Lower lobe of right lung (tissue), 2 donors: Measurements from ENCODE around the gene NELFB. TPM values are rescaled to one million over a fixed set of nuclear protein-coding genes. Genes with fewer than 3 reads are reported as not detected.

Experiments used
- ATAC-seq, 2 donors: fragments of 200-7000 bp; cut with Tn5 transposase; one replicate each; pipeline ENCODE4 v1.9.1; 2020 to 2022; ENCODE audit warnings: mild to moderate bottlenecking in 2 of 2, moderate library complexity in 2 of 2
- DNase-seq: peaks from one replicate; pipeline ENCODE4 v3.0.0-alpha.2; 2020
- H3K27ac ChIP-seq: fragments of 200-600 bp; one replicate; pipeline ENCODE4 v1.8.0; 2022
- H3K27me3 ChIP-seq: fragments of 200-600 bp; one replicate; pipeline ENCODE4 v1.8.0; 2022; ENCODE audit warnings: low read depth
- H3K36me3 ChIP-seq: fragments of 200-600 bp; one replicate; pipeline ENCODE4 v1.8.0; 2022; ENCODE audit warnings: mild to moderate bottlenecking
- H3K4me1 ChIP-seq: fragments of 200-600 bp; one replicate; pipeline ENCODE4 v1.8.0; 2022
- H3K4me3 ChIP-seq: fragments of 200-600 bp; one replicate; pipeline ENCODE4 v1.8.0; 2022; ENCODE audit warnings: mild to moderate bottlenecking
- H3K9me3 ChIP-seq: fragments of 200-600 bp; one replicate; pipeline ENCODE4 v1.8.0; 2022
- intact Hi-C: fragments of 100-400 bp; cut with DNase I; formaldehyde crosslinking; loops from one replicate; pipeline ENCODE4 v1.11.0; 2022
- total RNA-seq: library from RNA; stranded (reverse); fragmentation: NEBNext Ultra II Directional; extraction: Animal tissue kit (Norgen Biotek cat#: 25700); gene quantifications from one replicate; pipeline ENCODE4 v1.2.1, GENCODE V29; 2021
- TF ChIP-seq, protein P1 (sequence below): fragments of 200-600 bp; IDR thresholded peaks from one replicate; pipeline ENCODE4 v1.8.0; 2022; ENCODE audit warnings: antibody characterized with exemption, mild to moderate bottlenecking
- donor health status: DM: no; HTN: yes; CAD: no; lungs with severe emphysema.

NELFB gene
- total RNA-seq, 1 donor from 2014 or later = 44.7 TPM

DNA sequence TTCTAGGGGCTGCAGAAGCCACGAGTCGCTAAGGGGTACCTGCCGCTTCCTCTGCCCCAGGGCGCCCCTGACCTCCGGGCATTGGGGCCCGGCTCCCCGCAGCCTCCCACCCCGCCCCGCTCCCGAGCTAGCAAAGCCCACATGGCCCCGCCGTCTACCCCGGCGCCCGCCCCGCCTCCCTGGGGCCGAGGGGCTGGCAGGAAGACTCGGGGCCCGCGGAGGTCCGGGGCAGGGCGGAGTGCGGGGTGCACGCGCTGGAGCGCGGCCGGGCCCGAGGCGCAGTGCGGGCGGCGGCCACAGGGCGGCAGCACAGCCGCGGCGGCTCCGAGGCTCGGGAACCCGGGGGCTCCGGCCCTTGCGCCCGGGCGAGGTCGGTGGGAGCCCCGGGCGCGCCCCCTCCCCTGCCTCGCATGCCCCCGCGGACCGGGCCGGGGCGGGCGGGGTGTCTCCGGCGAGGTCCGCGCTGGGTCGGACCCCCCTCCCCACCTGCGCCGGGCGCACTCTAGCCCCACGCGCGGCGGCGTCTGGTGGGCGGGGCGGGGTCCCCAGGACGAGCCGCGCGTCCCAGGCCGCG is 40.2 kb downstream of the NELFB start:
- intact Hi-C loops = no loop called here
- TF ChIP-seq, protein P1, sequence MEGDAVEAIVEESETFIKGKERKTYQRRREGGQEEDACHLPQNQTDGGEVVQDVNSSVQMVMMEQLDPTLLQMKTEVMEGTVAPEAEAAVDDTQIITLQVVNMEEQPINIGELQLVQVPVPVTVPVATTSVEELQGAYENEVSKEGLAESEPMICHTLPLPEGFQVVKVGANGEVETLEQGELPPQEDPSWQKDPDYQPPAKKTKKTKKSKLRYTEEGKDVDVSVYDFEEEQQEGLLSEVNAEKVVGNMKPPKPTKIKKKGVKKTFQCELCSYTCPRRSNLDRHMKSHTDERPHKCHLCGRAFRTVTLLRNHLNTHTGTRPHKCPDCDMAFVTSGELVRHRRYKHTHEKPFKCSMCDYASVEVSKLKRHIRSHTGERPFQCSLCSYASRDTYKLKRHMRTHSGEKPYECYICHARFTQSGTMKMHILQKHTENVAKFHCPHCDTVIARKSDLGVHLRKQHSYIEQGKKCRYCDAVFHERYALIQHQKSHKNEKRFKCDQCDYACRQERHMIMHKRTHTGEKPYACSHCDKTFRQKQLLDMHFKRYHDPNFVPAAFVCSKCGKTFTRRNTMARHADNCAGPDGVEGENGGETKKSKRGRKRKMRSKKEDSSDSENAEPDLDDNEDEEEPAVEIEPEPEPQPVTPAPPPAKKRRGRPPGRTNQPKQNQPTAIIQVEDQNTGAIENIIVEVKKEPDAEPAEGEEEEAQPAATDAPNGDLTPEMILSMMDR = peak; percentile 45

DNA sequence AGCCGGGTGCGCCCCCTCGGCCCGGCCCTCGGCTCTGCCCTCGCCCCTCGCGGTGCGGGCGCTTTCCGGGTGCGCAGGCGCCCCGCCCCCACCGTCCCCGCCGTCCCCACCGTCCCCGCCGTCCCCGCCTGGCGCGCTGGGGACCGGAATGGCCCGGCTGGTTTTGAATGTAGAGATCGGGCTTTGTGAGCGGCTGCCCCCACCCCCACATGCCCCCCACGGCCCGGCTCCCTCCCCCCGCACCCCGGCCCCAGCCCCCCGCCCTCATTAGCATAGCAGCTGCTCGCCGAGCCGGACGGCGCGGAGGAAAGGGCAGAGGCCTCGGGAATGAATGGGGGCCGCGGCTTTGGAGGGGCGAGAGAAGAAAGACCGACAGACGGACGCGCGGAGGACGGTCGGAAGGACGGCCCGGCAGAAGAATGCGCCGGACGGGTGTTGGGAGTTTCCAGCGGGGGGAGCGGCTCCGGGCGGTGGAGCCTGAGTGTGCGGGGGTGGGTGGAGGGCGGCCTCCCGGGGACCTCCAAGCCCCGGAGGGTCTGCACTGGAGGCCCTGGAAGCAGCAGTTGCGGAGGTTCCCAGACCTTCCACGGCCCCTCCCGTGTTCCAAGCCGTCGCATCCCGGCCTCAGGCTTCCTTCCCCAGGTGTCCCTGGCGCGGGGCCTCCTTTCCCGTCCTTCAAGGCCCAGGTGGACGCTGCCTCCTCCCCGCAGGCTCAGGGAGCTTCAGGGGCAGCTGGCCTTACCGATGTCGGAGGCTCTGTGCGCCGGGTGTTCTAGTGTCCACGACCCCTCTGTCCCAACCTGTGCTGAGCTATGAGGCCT is 40.9 kb downstream of the NELFB start:
- TF ChIP-seq, protein P1 = no peak
- Histone ChIP-seq H3K9me3 (no peaks in the 10 kb centered on the region), H3K27me3 (peaks cover 54% of the 10 kb centered on the region), H3K27ac (peak overlapping the region; percentile 81), H3K4me3 (peak overlapping the region; percentile 51), H3K4me1 (peaks cover 37% of the 10 kb centered on the region), H3K36me3 (no peaks in the 10 kb centered on the region)
- no peak for DNase-seq
- ATAC-seq = no peak
- intact Hi-C loops = no loop called here

More for the DNA sequence above, 40.2 kb downstream of the NELFB start:
- peak overlapping the region; percentile 51 for H3K4me3 ChIP-seq
- H3K27me3 ChIP-seq = peaks cover 52% of the 10 kb centered on the region
- DNase-seq (no peak), ATAC-seq (peak; percentile 71 to 79)
- no peaks in the 10 kb centered on the region for H3K9me3 ChIP-seq
- peak overlapping the region; percentile 81 for H3K27ac ChIP-seq
- H3K36me3 ChIP-seq = no peaks in the 10 kb centered on the region
- peaks cover 30% of the 10 kb centered on the region for H3K4me1 ChIP-seq

DNA sequence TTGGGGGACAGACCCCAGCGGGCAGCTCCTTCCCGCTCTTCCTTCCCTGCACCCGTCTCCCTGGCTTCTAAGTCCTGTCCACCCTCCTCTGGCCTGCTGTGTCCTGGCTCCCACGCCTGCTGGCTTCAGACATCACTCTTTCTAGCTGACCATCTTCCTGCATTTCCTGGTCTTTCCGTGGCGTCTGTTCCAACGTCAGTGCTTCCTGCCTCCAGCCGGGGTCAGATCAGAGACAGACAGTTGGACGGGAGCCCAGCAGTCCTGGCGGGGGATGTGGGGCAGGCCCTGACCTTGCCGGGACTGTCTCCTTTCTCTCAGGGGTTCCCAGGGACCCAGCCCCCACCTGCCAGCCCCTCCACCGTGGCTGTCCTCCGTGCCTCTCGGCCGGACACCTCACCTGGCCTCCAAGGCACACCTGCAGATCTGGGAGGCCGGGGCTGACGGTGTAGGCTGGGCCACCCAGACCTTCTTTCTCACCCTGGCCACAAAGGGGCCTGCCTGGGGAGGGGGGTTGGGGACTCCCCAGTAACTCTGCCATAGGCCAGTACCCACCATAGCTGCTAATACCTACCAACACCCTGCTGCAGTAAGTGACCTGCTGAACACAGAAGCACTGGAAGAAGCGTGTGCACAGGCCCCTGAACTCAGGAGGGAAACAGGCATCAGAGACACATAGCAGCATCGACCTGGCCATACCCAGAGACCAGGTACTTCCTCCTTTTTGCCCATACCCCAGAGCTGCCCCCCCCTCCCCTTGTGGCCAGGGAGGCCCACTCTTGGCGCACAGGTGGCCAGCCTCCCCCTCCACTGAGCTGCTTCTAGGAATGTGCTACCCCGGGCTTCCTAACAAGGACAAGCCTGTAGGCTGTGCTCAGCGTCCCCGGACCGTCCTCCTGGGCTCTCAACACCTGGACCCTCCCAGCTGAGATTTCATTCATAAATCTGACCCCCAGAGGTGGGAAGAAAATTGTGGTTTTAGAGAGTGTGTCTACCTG is 41.8 kb downstream of the NELFB start:
- Histone ChIP-seq H3K27ac (peak overlapping the region; percentile 81), H3K4me3 (peak overlapping the region; percentile 51)

DNA sequence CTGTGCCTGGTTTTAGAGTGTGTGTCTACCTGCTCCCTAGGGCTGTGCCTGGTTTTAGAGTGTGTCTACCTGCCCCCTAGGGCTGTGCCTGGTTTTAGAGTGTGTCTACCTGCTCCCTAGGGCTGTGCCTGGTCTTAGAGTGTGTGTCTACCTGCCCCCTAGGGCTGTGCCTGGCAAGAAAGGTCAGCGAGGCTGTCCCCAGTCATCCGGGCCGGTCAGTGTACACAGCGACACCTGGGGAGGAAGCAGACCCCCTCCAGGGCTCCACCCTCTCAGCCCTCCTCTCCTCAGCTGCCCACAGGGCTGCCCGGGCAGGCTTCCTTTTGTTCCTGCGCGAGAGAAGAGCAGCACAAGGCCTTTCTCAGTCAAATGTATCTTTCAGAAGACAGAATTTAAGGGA is 42.8 kb downstream of the NELFB start:
- Histone ChIP-seq H3K9me3 (no peaks in the 10 kb centered on the region), H3K36me3 (no peaks in the 10 kb centered on the region), H3K27me3 (peaks cover 51% of the 10 kb centered on the region), H3K27ac (peak overlapping the region; percentile 73), H3K4me3 (peak overlapping the region; percentile 63), H3K4me1 (peaks cover 42% of the 10 kb centered on the region)
- DNase-seq (no peak), ATAC-seq (no peak)
- TF ChIP-seq, protein P1 = no peak
- intact Hi-C loops = no loop called here

More for the DNA sequence above, 41.8 kb downstream of the NELFB start:
- Histone ChIP-seq H3K9me3 (no peaks in the 10 kb centered on the region), H3K4me1 (peaks cover 37% of the 10 kb centered on the region), H3K27me3 (peaks cover 54% of the 10 kb centered on the region), H3K36me3 (no peaks in the 10 kb centered on the region)
- DNase-seq (no peak), ATAC-seq (no peak)
- TF ChIP-seq, protein P1 = no peak
- intact Hi-C loops = no loop called here
